GM13977 (cell line): ENCODE data around the gene SMARCA2.

ENCODE experiments used
- DNase-seq: peaks from one replicate; pipeline ENCODE4 v3.0.0; 2012; ENCODE audit warnings: low spot score
- in situ Hi-C: fragments of 300-500 bp; cut with MboI; formaldehyde crosslinking; loops from one replicate; pipeline ENCODE4 v1.12.0; 2022; ENCODE audit warnings: low sequenced_read_pairs, low pct_unique_long_range_greater_than_20kb, mixed read lengths, inconsistent platforms; ENCODE audit not compliant: unreplicated experiment
- TF ChIP-seq, protein P1 (sequence below): IDR thresholded peaks from 2 replicates; pipeline ENCODE4 v1.5.1; 2012; ENCODE audit warnings: mild to moderate bottlenecking, control low read depth; ENCODE audit not compliant: insufficient read depth; ENCODE audit errors: extremely low read depth, missing control alignments

The SMARCA2 gene

DNA sequence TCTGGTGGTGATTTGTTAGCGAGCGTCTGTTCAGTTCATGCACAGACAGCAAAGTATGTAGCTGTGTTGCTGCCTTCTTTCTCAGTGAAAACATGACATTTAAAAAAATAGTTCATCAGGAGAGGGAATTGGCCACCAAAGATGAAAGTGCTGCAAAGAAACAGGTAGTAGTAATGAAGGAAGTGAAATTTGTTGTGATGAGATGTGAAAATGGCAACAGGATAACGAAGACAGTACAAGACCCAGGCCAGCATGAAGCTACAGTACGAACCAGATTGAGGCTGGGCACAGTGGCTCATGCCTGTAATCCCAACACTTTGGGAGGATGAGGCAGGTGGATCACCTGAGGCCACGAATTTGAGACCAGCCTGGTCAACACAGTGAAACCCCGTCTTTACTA is 136.0 kb downstream of the SMARCA2 start:
- in situ Hi-C loops, result no loop called here
- DNase-seq, result no peak
- TF ChIP-seq, protein P1, sequence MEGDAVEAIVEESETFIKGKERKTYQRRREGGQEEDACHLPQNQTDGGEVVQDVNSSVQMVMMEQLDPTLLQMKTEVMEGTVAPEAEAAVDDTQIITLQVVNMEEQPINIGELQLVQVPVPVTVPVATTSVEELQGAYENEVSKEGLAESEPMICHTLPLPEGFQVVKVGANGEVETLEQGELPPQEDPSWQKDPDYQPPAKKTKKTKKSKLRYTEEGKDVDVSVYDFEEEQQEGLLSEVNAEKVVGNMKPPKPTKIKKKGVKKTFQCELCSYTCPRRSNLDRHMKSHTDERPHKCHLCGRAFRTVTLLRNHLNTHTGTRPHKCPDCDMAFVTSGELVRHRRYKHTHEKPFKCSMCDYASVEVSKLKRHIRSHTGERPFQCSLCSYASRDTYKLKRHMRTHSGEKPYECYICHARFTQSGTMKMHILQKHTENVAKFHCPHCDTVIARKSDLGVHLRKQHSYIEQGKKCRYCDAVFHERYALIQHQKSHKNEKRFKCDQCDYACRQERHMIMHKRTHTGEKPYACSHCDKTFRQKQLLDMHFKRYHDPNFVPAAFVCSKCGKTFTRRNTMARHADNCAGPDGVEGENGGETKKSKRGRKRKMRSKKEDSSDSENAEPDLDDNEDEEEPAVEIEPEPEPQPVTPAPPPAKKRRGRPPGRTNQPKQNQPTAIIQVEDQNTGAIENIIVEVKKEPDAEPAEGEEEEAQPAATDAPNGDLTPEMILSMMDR, result no peak

DNA sequence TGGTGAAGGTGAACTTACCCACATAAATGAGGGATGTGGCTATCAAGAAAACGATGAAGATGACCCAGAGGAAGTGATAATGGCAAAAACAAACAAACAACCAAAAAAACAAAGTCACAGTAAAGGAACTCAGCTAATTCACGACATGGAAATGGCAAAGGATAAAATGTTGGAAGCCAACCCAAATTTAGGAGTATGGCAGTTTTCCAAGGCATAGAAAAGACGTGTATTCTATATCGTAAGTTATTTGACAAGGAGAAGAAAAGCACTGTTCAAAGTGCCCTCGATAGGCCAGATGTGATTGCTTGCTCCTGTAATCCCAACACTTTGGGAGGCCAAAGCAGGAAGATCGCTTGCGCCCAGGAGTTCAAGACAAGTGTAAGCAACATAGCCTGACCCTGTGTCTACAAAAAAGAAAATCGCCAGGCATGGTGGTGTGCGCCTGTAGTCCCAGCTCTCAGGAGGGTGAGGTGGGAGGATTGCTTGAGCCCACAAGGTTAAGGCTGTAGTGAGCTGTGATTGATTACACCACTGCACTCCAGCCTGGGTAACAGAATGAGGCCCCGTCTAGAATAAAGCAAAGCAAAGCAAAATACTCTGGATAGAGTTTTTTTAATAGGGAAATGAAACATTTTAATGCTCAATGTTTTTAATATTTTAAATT is 138.0 kb downstream of the SMARCA2 start:
- no peak for DNase-seq
- TF ChIP-seq, protein P1, result no peak
- in situ Hi-C loops, result no loop called here

DNA sequence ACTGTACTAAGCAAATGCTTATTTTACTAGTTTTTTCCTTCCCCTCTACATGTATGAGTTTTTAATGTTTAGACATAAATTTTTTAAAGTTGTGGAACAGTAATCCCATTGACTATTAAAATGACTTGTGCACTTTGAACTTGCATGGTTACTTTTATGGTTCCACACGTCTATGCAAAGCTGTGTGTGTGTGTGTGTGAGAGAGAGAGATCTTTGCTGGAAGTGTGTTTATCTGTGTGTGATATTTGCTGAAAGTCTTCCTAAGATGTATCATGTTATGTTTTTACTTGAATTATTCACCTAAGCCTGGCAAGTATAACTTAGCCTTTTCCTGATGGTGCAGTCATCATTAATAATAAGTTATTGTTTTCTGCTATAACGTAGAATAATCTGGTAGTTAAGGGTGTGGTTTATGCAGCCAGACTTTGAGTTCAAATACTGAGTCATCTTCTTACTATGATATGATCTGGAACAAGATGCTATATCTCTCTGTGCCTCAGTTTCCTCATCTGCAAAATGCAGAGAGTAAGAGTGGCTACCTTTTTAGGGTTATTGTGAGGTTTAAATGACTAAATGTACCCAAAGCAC is 138.6 kb downstream of the SMARCA2 start:
- no peak for DNase-seq
- in situ Hi-C loops, result no loop called here
- TF ChIP-seq, protein P1, result no peak

DNA sequence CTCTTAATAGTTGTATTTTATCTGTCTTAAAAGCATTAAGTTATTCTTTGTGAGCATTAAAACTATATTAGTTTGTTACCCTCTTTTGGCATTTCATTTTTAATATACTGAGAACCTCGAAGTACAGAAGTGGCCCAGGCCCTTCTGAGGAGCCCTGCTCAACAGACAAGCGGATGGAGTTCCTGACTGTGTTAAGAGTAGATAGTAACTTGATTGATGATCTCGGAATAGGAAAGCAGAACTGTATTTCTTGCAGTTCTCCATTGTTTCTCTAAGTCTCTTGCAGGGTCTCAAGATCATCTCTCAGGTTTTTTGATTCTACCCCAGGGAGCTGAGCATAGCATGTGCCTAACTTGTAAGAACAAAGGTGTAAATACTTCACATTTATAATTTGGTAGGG is 139.6 kb downstream of the SMARCA2 start:
- in situ Hi-C loops, result no loop called here
- TF ChIP-seq, protein P1, result no peak
- no peak for DNase-seq

DNA sequence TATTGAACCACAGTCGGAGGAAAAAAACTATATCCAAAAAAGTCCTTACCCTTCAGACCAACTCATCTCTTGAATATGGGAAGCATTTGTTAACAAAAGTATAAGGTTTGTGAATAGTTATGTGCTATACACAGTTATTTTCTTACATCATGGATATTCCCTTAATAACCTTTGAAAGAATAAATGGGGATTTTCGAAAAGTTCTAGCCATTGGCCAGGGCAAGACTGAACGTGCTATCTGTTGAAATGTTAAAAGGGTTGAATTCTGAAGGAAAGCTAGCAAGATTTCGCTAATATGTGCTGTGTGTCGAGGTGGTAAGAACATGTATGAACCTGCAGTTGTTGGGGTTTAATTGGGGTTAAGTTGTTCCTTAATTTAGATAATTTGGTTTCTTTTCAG is 140.8 kb downstream of the SMARCA2 start:
- in situ Hi-C loops, result no loop called here
- TF ChIP-seq, protein P1, result no peak
- no peak for DNase-seq

DNA sequence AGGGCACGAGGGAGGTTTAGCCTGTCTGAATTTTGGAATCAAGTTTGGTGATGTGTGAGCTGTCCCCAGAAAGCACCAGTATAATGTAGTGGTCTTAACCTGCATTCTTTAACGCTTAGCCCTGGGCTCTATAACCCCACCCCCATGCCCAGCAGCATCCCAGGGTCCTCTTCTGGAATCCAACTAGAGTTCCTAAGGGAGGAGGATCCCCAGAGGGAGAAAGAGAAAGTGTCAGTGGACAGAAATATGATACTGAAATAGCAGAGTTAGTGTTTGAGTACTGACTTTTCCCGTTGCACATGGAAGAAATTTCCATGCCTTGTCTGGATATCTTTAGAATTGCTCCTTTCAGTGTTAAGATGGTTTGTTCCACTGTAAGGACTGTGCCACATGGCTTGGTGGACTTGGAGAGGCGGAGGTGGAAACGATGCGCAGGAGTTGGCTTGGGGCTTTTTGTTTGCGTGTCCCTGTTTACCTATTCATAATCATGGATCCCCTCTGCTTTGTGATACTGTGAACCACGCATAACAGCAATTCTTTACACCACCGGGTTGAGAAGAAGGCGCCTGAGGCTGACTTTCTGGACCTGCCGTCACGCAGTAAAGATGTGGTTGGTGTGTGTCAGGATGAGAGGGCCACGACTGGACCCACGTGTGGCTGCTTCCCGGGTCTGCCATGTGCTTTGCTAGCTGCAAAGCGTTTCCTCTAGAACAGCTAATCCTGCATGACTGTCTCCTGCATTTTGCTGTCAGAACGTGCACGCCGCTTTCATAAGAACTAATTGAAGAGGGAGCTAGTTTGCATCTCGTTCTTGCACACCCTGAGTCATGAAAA is 142.3 kb downstream of the SMARCA2 start:
- in situ Hi-C loops, result no loop called here
- DNase-seq, result no peak
- TF ChIP-seq, protein P1, result no peak
